WTC11 (cell line): ENCODE data around the gene SLC6A20. TPM values are rescaled to one million over a fixed set of nuclear protein-coding genes. Genes with fewer than 3 reads are reported as not detected.

ENCODE experiments used
- ATAC-seq: fragments of 200-7000 bp; cut with Tn5 transposase; 2 replicates; pipeline ENCODE4 v1.10.0; 2021; ENCODE audit warnings: mild to moderate bottlenecking, moderate library complexity
- CTCF ChIA-PET: fragments of 300-600 bp; sonication (Branson Sonifier 250); formaldehyde crosslinking; loops from one replicate; lab custom pipeline; 2021; ENCODE audit warnings: antibody characterized with exemption; lab: Charles Lee
- POLR2A ChIA-PET: fragments of 350-600 bp; sonication (Branson Sonifier 250); formaldehyde crosslinking; loops from one replicate; lab custom pipeline; 2021; ENCODE audit warnings: antibody characterized with exemption; lab: Charles Lee
- DNase-seq: peaks from one replicate; pipeline ENCODE4 v3.0.0; 2021; ENCODE audit warnings: low spot score
- H3K27ac Mint-ChIP-seq: 2 replicates; pipeline ENCODE4 v1.8.0; 2021; ENCODE audit warnings: mixed read lengths
- H3K27me3 Mint-ChIP-seq: 2 replicates; pipeline ENCODE4 v1.8.0; 2021; ENCODE audit warnings: low read depth, mild to moderate bottlenecking, moderate library complexity, mixed read lengths
- H3K36me3 Mint-ChIP-seq: 2 replicates; pipeline ENCODE4 v1.8.0; 2021; ENCODE audit warnings: mixed read lengths
- H3K4me1 Mint-ChIP-seq: 2 replicates; pipeline ENCODE4 v1.8.0; 2022; ENCODE audit warnings: mixed read lengths
- H3K4me3 Mint-ChIP-seq: 2 replicates; pipeline ENCODE4 v1.8.0; 2021; ENCODE audit warnings: mild to moderate bottlenecking, moderate library complexity, mixed read lengths
- H3K9me3 Mint-ChIP-seq: 2 replicates; pipeline ENCODE4 v1.8.0; 2021; ENCODE audit warnings: mixed read lengths
- ATF1 ChIP-seq: sonication (generic); formaldehyde crosslinking; IDR thresholded peaks from 2 replicates; pipeline ENCODE4 v1.8.1; 2023; ENCODE audit warnings: mild to moderate bottlenecking, moderate library complexity, missing genetic modification reagents
- ETV6 ChIP-seq: sonication (generic); formaldehyde crosslinking; IDR thresholded peaks from 2 replicates; pipeline ENCODE4 v1.8.1; 2022; ENCODE audit warnings: mild to moderate bottlenecking, missing genetic modification reagents
- FOXJ3 ChIP-seq: sonication (generic); formaldehyde crosslinking; IDR thresholded peaks from 2 replicates; pipeline ENCODE4 v1.9.0; 2021; ENCODE audit warnings: missing genetic modification reagents, mild to moderate bottlenecking, borderline replicate concordance
- GABPB1 ChIP-seq: sonication (generic); formaldehyde crosslinking; IDR thresholded peaks from 2 replicates; pipeline ENCODE4 v1.8.1; 2023; ENCODE audit warnings: mild to moderate bottlenecking, missing genetic modification reagents
- HMGA2 ChIP-seq: fragments of 250-450 bp; sonication (Bioruptor Pico); IDR thresholded peaks from 2 replicates; pipeline ENCODE4 v1.4.0; 2021; ENCODE audit warnings: mild to moderate bottlenecking, moderate library complexity
- NR2C2 ChIP-seq: sonication (generic); formaldehyde crosslinking; IDR thresholded peaks from 2 replicates; pipeline ENCODE4 v1.8.0; 2022; ENCODE audit warnings: mild to moderate bottlenecking, missing genetic modification reagents
- RORB ChIP-seq: fragments of 250-450 bp; sonication (Bioruptor Pico); IDR thresholded peaks from 2 replicates; pipeline ENCODE4 v1.9.0; 2021; ENCODE audit warnings: mild to moderate bottlenecking
- TEAD1 ChIP-seq: sonication (generic); formaldehyde crosslinking; IDR thresholded peaks from 2 replicates; pipeline ENCODE4 v1.8.0; 2022; ENCODE audit warnings: mild to moderate bottlenecking, missing genetic modification reagents
- ZBTB21 ChIP-seq: sonication (generic); formaldehyde crosslinking; IDR thresholded peaks from 2 replicates; pipeline ENCODE4 v1.8.1; 2023; ENCODE audit warnings: mild to moderate bottlenecking, missing genetic modification reagents, borderline replicate concordance
- ZNF138 ChIP-seq: sonication (generic); formaldehyde crosslinking; conservative IDR thresholded peaks from 2 replicates; pipeline ENCODE4 v1.8.1; 2022; ENCODE audit warnings: mild to moderate bottlenecking, moderate library complexity, missing genetic modification reagents
- ZNF263 ChIP-seq: sonication (generic); formaldehyde crosslinking; IDR thresholded peaks from 2 replicates; pipeline ENCODE4 v1.8.1; 2022; ENCODE audit warnings: low read depth, mild to moderate bottlenecking, moderate library complexity, missing genetic modification reagents
- ZNF396 ChIP-seq: fragments of 250-450 bp; sonication (Bioruptor Pico); IDR thresholded peaks from 2 replicates; pipeline ENCODE4 v1.8.0; 2021; ENCODE audit warnings: mild to moderate bottlenecking, moderate library complexity, borderline replicate concordance
- ZNF423 ChIP-seq: fragments of 250-450 bp; sonication (Bioruptor Pico); IDR thresholded peaks from 2 replicates; pipeline ENCODE4 v2.1.2; 2022; ENCODE audit warnings: mild to moderate bottlenecking, moderate library complexity
- total RNA-seq: library from RNA; stranded (reverse); gene quantifications from 3 replicates; pipeline ENCODE4 v1.2.3, GENCODE V29; 2021
- TF ChIP-seq, protein P1 (sequence below): fragments of 250-450 bp; sonication (Bioruptor Pico); IDR thresholded peaks from 2 replicates; pipeline ENCODE4 v1.9.0; 2021; ENCODE audit warnings: mild to moderate bottlenecking, borderline replicate concordance
- TF ChIP-seq, protein P2 (sequence below): sonication (generic); formaldehyde crosslinking; IDR thresholded peaks from 2 replicates; pipeline ENCODE4 v1.8.0; 2022; ENCODE audit warnings: mild to moderate bottlenecking, missing genetic modification reagents
- TF ChIP-seq, protein P3 (sequence below): sonication (generic); formaldehyde crosslinking; IDR thresholded peaks from 2 replicates; pipeline ENCODE4 v1.8.1; 2022; ENCODE audit warnings: low read depth, mild to moderate bottlenecking, moderate library complexity, missing genetic modification reagents, borderline replicate concordance
- TF ChIP-seq, protein P4 (sequence below): fragments of 250-450 bp; sonication (Bioruptor Pico); IDR thresholded peaks from 2 replicates; pipeline ENCODE4 v1.9.0; 2021; ENCODE audit warnings: mild to moderate bottlenecking
- TF ChIP-seq, protein P5 (sequence below): fragments of 250-450 bp; sonication (Bioruptor Pico); IDR thresholded peaks from 2 replicates; pipeline ENCODE4 v1.8.0; 2021; ENCODE audit warnings: mild to moderate bottlenecking
- TF ChIP-seq, protein P6 (sequence below): sonication (generic); formaldehyde crosslinking; conservative IDR thresholded peaks from 2 replicates; pipeline ENCODE4 v1.8.1; 2023; ENCODE audit warnings: mild to moderate bottlenecking, low read depth, missing genetic modification reagents, moderate library complexity

SLC6A20 gene
- total RNA-seq, 1 experiment from 2014 or later: 0.26 TPM

DNA sequence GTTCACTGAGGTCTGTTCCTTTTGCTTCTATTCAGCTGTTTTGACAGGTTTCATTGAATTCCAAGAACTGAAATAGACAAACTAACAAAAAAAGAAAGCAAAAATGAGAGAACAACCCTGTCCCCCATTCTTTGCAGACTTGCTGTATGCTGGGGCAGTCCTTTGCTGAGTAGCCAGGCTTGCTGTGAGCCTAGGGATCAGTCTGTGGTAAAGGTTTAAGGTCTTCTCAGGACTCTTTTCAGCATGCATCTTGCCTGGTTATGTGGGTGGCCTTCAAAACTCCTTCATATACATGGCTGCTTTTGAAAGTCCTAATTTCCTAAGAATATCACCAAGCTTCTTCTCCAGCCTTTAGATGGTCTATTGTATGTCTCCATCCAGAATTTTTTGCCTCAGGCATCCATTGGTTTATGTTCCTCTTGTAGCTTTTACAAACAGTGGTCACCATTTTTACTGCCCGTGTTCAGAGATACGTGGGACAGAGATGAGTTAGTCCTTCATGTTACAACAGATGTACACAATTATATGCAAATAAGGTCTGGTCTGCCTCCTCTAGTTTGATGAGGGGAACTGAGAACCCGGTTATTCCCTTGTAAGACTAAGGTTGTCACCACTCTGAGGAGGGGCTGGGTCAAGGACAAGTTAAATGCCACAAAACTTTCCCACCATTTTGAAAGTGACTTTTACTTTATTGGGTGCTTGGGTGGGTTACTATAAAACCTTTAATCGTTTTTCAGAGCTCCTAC lies 65.8 kb downstream of the SLC6A20 start (continued):
- TF ChIP-seq, protein P1, sequence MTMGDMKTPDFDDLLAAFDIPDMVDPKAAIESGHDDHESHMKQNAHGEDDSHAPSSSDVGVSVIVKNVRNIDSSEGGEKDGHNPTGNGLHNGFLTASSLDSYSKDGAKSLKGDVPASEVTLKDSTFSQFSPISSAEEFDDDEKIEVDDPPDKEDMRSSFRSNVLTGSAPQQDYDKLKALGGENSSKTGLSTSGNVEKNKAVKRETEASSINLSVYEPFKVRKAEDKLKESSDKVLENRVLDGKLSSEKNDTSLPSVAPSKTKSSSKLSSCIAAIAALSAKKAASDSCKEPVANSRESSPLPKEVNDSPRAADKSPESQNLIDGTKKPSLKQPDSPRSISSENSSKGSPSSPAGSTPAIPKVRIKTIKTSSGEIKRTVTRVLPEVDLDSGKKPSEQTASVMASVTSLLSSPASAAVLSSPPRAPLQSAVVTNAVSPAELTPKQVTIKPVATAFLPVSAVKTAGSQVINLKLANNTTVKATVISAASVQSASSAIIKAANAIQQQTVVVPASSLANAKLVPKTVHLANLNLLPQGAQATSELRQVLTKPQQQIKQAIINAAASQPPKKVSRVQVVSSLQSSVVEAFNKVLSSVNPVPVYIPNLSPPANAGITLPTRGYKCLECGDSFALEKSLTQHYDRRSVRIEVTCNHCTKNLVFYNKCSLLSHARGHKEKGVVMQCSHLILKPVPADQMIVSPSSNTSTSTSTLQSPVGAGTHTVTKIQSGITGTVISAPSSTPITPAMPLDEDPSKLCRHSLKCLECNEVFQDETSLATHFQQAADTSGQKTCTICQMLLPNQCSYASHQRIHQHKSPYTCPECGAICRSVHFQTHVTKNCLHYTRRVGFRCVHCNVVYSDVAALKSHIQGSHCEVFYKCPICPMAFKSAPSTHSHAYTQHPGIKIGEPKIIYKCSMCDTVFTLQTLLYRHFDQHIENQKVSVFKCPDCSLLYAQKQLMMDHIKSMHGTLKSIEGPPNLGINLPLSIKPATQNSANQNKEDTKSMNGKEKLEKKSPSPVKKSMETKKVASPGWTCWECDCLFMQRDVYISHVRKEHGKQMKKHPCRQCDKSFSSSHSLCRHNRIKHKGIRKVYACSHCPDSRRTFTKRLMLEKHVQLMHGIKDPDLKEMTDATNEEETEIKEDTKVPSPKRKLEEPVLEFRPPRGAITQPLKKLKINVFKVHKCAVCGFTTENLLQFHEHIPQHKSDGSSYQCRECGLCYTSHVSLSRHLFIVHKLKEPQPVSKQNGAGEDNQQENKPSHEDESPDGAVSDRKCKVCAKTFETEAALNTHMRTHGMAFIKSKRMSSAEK (CRISPR knock-in tag): no peak
- no peak for TF ChIP-seq ZNF263 (CRISPR knock-in tag)
- TF ChIP-seq TEAD1 (CRISPR knock-in tag): no peak
- TF ChIP-seq RORB (CRISPR knock-in tag): no peak
- no peak for TF ChIP-seq NR2C2 (CRISPR knock-in tag)
- TF ChIP-seq ZNF396 (CRISPR knock-in tag): no peak
- no peak for TF ChIP-seq HMGA2
- TF ChIP-seq, protein P2, sequence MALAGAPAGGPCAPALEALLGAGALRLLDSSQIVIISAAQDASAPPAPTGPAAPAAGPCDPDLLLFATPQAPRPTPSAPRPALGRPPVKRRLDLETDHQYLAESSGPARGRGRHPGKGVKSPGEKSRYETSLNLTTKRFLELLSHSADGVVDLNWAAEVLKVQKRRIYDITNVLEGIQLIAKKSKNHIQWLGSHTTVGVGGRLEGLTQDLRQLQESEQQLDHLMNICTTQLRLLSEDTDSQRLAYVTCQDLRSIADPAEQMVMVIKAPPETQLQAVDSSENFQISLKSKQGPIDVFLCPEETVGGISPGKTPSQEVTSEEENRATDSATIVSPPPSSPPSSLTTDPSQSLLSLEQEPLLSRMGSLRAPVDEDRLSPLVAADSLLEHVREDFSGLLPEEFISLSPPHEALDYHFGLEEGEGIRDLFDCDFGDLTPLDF: no peak
- no peak for TF ChIP-seq ATF1 (CRISPR knock-in tag)
- TF ChIP-seq, protein P3, sequence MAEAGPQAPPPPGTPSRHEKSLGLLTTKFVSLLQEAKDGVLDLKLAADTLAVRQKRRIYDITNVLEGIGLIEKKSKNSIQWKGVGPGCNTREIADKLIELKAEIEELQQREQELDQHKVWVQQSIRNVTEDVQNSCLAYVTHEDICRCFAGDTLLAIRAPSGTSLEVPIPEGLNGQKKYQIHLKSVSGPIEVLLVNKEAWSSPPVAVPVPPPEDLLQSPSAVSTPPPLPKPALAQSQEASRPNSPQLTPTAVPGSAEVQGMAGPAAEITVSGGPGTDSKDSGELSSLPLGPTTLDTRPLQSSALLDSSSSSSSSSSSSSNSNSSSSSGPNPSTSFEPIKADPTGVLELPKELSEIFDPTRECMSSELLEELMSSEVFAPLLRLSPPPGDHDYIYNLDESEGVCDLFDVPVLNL (CRISPR knock-in tag): no peak
- TF ChIP-seq, protein P4, sequence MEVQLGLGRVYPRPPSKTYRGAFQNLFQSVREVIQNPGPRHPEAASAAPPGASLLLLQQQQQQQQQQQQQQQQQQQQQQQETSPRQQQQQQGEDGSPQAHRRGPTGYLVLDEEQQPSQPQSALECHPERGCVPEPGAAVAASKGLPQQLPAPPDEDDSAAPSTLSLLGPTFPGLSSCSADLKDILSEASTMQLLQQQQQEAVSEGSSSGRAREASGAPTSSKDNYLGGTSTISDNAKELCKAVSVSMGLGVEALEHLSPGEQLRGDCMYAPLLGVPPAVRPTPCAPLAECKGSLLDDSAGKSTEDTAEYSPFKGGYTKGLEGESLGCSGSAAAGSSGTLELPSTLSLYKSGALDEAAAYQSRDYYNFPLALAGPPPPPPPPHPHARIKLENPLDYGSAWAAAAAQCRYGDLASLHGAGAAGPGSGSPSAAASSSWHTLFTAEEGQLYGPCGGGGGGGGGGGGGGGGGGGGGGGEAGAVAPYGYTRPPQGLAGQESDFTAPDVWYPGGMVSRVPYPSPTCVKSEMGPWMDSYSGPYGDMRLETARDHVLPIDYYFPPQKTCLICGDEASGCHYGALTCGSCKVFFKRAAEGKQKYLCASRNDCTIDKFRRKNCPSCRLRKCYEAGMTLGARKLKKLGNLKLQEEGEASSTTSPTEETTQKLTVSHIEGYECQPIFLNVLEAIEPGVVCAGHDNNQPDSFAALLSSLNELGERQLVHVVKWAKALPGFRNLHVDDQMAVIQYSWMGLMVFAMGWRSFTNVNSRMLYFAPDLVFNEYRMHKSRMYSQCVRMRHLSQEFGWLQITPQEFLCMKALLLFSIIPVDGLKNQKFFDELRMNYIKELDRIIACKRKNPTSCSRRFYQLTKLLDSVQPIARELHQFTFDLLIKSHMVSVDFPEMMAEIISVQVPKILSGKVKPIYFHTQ (CRISPR knock-in tag): no peak
- TF ChIP-seq, protein P5, sequence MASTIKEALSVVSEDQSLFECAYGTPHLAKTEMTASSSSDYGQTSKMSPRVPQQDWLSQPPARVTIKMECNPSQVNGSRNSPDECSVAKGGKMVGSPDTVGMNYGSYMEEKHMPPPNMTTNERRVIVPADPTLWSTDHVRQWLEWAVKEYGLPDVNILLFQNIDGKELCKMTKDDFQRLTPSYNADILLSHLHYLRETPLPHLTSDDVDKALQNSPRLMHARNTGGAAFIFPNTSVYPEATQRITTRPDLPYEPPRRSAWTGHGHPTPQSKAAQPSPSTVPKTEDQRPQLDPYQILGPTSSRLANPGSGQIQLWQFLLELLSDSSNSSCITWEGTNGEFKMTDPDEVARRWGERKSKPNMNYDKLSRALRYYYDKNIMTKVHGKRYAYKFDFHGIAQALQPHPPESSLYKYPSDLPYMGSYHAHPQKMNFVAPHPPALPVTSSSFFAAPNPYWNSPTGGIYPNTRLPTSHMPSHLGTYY (CRISPR knock-in tag): no peak
- no peak for TF ChIP-seq ZNF423 (CRISPR knock-in tag)
- no peak for TF ChIP-seq GABPB1 (CRISPR knock-in tag)
- TF ChIP-seq ZBTB21 (CRISPR knock-in tag): no peak
- TF ChIP-seq ETV6 (CRISPR knock-in tag): no peak

DNA sequence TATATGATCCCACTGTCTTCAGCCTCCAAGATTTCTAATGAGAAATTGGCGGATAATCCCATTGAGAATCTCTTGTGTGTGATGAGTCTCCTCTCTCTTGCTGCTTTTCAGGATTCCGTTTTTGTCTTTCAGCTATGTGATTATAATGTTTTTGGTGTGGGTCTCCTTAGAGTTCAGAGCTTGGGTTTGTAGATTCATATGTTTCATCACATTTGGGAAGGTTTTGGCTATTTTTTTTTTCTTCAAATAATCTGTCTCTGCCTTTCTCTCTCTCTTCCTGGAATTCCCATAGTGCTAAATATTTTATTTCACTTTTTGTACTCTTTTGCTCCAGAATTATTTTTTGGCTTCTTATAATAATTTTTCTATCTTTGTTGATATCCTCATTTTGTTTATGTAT lies 66.7 kb downstream of the SLC6A20 start:
- ATAC-seq: no peak
- H3K4me3 Mint-ChIP-seq: no peak overlapping the region
- no peaks in the 10 kb centered on the region for H3K4me1 Mint-ChIP-seq
- H3K9me3 Mint-ChIP-seq: no peaks in the 10 kb centered on the region
- no peak overlapping the region for H3K27ac Mint-ChIP-seq
- CTCF ChIA-PET: no interaction called here
- H3K27me3 Mint-ChIP-seq: no peaks in the 10 kb centered on the region
- POLR2A ChIA-PET: no interaction called here
- peaks cover 59% of the 10 kb centered on the region for H3K36me3 Mint-ChIP-seq
- no peak for DNase-seq
- no peak for TF ChIP-seq ZNF138 (CRISPR knock-in tag)
- no peak for TF ChIP-seq FOXJ3 (CRISPR knock-in tag)
- TF ChIP-seq, protein P6, sequence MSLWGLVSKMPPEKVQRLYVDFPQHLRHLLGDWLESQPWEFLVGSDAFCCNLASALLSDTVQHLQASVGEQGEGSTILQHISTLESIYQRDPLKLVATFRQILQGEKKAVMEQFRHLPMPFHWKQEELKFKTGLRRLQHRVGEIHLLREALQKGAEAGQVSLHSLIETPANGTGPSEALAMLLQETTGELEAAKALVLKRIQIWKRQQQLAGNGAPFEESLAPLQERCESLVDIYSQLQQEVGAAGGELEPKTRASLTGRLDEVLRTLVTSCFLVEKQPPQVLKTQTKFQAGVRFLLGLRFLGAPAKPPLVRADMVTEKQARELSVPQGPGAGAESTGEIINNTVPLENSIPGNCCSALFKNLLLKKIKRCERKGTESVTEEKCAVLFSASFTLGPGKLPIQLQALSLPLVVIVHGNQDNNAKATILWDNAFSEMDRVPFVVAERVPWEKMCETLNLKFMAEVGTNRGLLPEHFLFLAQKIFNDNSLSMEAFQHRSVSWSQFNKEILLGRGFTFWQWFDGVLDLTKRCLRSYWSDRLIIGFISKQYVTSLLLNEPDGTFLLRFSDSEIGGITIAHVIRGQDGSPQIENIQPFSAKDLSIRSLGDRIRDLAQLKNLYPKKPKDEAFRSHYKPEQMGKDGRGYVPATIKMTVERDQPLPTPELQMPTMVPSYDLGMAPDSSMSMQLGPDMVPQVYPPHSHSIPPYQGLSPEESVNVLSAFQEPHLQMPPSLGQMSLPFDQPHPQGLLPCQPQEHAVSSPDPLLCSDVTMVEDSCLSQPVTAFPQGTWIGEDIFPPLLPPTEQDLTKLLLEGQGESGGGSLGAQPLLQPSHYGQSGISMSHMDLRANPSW (CRISPR knock-in tag): no peak
